Right ventricle myocardium inferior (tissue), 1 donor: ENCODE measurements around the gene PPM1N. TPM values are rescaled to one million over a fixed set of nuclear protein-coding genes. Genes with fewer than 3 reads are reported as not detected.

Experiments
- total RNA-seq: library from RNA; stranded (reverse); fragmentation: NEBNext Ultra II Directional; extraction: Animal tissue kit (Norgen Biotek cat#: 25700); gene quantifications from one replicate; pipeline ENCODE4 v1.2.1, GENCODE V29; 2021
- donor health status: DM: no; HTN: yes; CAD: no; lungs with severe emphysema.

Gene PPM1N
- total RNA-seq, 1 donor from 2014 or later: 0.65 TPM

Other genes starting within 250 kb of the PPM1N start
- gene MARK4, start 247.2 kb upstream of the PPM1N start, total RNA-seq: 24.8 TPM
- 5,817 TPM for gene CKM, start 175.6 kb upstream of the PPM1N start, total RNA-seq
- not detected for gene KLC3, start 157.7 kb upstream of the PPM1N start, total RNA-seq
- gene ERCC2, start 127.9 kb upstream of the PPM1N start, total RNA-seq: 12.7 TPM
- 182 TPM for gene PPP1R13L, start 93.4 kb upstream of the PPM1N start, total RNA-seq
- 8.5 TPM for gene POLR1G, start 91.8 kb upstream of the PPM1N start, total RNA-seq
- gene ERCC1, start 74.5 kb upstream of the PPM1N start, total RNA-seq: 166 TPM
- 0.32 TPM for gene FOSB, start 30.4 kb upstream of the PPM1N start, total RNA-seq
- gene RTN2, start 1.4 kb upstream of the PPM1N start, total RNA-seq: 30.6 TPM
- 49.0 TPM for gene VASP, start 9.0 kb downstream of the PPM1N start, total RNA-seq
- gene OPA3, start 86.4 kb downstream of the PPM1N start, total RNA-seq: 24.5 TPM
- 5.4 TPM for gene GPR4, start 103.8 kb downstream of the PPM1N start, total RNA-seq
- gene EML2, start 141.0 kb downstream of the PPM1N start, total RNA-seq: 39.1 TPM
- gene GIPR, start 169.8 kb downstream of the PPM1N start, total RNA-seq: 5.0 TPM
- 252 TPM for gene SNRPD2, start 193.5 kb downstream of the PPM1N start, total RNA-seq
- gene QPCTL, start 194.2 kb downstream of the PPM1N start, total RNA-seq: 1.5 TPM
- gene FBXO46, start 232.5 kb downstream of the PPM1N start, total RNA-seq: 13.1 TPM
- gene MEIOSIN, start 235.0 kb downstream of the PPM1N start, total RNA-seq: not detected